ENCODE measurements around the gene VOPP1.

- TF ChIP-seq CTCF (conservative IDR thresholded peaks at IDR 0.05 in 1 of 2, IDR thresholded peaks at IDR 0.05 in 1 of 2; ENCODE audit: low read depth in 1 of 2, low read length in 2 of 2) (no peak), EZH2 (IDR thresholded peaks at IDR 0.05; ENCODE audit: low read length, missing control alignments) (no peak)
These were observed 37.2 kb downstream of the VOPP1 start for GRCh38 chr7:55534916-55535590.
